HL-60 (cell line): ENCODE results near the gene EXOC6B.

Experiments used
- GABPA ChIP-seq: IDR thresholded peaks from 2 replicates; pipeline ENCODE4 v1.6.1; 2012; ENCODE audit warnings: low read depth
- POLR2AphosphoS5 ChIP-seq: IDR thresholded peaks from 2 replicates; pipeline ENCODE4 v1.6.1; 2012; ENCODE audit warnings: low read depth
- SPI1 ChIP-seq: IDR thresholded peaks from 2 replicates; pipeline ENCODE4 v1.6.1; 2012; ENCODE audit warnings: low read depth, mild to moderate bottlenecking, borderline replicate concordance
- TF ChIP-seq, protein P1 (sequence below): IDR thresholded peaks from one replicate; pipeline ENCODE4 v1.5.1; 2011; ENCODE audit warnings: low read length, control low read depth, inconsistent platforms; ENCODE audit not compliant: insufficient read depth
- TF ChIP-seq, protein P2 (sequence below): IDR thresholded peaks from 2 replicates; pipeline ENCODE4 v1.6.1; 2012; ENCODE audit warnings: low read depth; ENCODE audit not compliant: insufficient replicate concordance

DNA sequence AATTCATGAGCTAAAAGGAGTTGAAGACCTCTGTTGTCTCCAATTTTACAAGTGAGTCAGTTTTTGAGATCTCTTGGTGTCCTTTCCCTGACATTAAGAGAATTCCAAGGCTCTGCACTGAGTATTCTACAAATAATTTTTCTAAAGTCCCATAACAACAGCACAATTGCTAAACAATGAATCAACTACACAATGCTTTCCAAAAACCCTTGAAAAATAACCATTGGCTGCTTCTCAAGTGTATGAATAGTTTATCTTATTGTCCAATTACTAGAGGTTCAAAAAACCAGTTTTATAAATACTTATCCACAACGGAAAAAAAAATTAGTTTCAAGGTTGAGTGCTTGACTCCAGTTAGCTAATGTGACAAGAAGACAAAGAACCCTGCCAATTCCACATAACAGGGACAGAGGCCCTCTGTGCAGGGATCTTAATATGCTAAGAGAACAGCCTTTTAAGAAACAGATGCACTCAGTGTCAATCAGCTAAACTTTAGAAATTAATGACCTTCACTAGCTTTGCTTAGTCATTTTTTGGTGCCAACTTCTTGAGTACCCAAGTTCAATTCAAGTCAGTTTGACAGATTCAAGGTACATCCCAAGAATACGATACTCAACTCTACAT, 411.6 kb downstream of the EXOC6B start:
- TF ChIP-seq, protein P1, sequence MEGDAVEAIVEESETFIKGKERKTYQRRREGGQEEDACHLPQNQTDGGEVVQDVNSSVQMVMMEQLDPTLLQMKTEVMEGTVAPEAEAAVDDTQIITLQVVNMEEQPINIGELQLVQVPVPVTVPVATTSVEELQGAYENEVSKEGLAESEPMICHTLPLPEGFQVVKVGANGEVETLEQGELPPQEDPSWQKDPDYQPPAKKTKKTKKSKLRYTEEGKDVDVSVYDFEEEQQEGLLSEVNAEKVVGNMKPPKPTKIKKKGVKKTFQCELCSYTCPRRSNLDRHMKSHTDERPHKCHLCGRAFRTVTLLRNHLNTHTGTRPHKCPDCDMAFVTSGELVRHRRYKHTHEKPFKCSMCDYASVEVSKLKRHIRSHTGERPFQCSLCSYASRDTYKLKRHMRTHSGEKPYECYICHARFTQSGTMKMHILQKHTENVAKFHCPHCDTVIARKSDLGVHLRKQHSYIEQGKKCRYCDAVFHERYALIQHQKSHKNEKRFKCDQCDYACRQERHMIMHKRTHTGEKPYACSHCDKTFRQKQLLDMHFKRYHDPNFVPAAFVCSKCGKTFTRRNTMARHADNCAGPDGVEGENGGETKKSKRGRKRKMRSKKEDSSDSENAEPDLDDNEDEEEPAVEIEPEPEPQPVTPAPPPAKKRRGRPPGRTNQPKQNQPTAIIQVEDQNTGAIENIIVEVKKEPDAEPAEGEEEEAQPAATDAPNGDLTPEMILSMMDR = no peak
- no peak for TF ChIP-seq POLR2AphosphoS5
- TF ChIP-seq, protein P2, sequence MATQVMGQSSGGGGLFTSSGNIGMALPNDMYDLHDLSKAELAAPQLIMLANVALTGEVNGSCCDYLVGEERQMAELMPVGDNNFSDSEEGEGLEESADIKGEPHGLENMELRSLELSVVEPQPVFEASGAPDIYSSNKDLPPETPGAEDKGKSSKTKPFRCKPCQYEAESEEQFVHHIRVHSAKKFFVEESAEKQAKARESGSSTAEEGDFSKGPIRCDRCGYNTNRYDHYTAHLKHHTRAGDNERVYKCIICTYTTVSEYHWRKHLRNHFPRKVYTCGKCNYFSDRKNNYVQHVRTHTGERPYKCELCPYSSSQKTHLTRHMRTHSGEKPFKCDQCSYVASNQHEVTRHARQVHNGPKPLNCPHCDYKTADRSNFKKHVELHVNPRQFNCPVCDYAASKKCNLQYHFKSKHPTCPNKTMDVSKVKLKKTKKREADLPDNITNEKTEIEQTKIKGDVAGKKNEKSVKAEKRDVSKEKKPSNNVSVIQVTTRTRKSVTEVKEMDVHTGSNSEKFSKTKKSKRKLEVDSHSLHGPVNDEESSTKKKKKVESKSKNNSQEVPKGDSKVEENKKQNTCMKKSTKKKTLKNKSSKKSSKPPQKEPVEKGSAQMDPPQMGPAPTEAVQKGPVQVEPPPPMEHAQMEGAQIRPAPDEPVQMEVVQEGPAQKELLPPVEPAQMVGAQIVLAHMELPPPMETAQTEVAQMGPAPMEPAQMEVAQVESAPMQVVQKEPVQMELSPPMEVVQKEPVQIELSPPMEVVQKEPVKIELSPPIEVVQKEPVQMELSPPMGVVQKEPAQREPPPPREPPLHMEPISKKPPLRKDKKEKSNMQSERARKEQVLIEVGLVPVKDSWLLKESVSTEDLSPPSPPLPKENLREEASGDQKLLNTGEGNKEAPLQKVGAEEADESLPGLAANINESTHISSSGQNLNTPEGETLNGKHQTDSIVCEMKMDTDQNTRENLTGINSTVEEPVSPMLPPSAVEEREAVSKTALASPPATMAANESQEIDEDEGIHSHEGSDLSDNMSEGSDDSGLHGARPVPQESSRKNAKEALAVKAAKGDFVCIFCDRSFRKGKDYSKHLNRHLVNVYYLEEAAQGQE = no peak
- TF ChIP-seq SPI1 = no peak
- TF ChIP-seq GABPA = no peak
